Fibroblast of skin of right quadriceps (primary cell): ENCODE results near the gene GPS1.

Experiments used
- DNase-seq: peaks from one replicate; pipeline ENCODE4 v3.0.0-alpha.2; 2013

GPS1 gene

DNA sequence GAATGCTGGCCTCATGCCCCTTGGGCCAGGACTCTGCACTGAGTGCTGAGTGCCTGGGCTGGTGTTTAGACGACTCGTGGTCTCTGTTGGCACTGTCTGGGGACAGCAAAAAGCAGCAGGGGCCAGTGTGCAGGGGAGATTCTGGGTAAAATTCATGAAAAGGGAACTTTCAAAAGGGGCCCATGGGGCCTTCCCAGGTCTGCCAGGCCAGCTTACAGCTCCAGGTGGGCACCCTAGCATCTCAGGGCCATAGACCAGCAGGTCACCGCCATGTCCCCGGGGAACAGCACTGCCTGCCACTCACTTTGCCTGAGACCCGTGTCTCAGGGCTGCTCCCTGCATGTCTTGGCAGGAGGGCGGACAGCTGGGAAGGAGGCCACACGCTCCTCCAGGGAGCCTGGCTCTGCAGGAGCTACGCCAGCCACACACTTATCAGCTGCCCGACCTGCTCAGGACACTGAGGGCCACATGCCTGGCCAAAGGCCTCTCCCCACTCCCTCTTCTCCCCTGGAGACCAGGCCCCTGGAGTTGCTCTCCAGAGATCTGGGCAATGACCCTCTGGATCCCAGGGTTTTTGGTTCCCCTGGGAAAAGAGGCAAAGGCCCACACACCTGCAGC is 55.1 kb downstream of the GPS1 start:
- DNase-seq, result no peak
